ENCODE data around the gene MRPL37. TPM values are rescaled to one million over a fixed set of nuclear protein-coding genes. Genes with fewer than 3 reads are reported as not detected.
A peak's percentile ranks its signal among the peaks of the same experiment; 100 is the strongest.

The MRPL37 gene
- polyA plus RNA-seq, result 30.9 to 31.7 TPM (median 31.0 TPM) in 3 replicates
- 14.8 TPM for polyA plus RNA-seq (2011; ENCODE audit: low read depth)
- polyA plus RNA-seq (2011; cell fraction: cytosol; rRNA removed), result 23.6 and 33.6 TPM in 2 replicates
- 11.9 and 19.0 TPM in 2 replicates for polyA plus RNA-seq (2011; cell fraction: nucleus; rRNA removed)
- 82.8 and 94.6 TPM in 2 replicates for polyA plus RNA-seq (2012; ENCODE audit: low replicate concordance)
- polyA minus RNA-seq, result 24.4 to 43.2 TPM (median 24.8 TPM) in 3 replicates
- 18.8 TPM for polyA minus RNA-seq (2011; cell fraction: cytosol; rRNA and poly(A)+ RNA removed)
- polyA minus RNA-seq (2011; cell fraction: nucleus; rRNA and poly(A)+ RNA removed), result 5.7 and 5.8 TPM in 2 replicates

DNA sequence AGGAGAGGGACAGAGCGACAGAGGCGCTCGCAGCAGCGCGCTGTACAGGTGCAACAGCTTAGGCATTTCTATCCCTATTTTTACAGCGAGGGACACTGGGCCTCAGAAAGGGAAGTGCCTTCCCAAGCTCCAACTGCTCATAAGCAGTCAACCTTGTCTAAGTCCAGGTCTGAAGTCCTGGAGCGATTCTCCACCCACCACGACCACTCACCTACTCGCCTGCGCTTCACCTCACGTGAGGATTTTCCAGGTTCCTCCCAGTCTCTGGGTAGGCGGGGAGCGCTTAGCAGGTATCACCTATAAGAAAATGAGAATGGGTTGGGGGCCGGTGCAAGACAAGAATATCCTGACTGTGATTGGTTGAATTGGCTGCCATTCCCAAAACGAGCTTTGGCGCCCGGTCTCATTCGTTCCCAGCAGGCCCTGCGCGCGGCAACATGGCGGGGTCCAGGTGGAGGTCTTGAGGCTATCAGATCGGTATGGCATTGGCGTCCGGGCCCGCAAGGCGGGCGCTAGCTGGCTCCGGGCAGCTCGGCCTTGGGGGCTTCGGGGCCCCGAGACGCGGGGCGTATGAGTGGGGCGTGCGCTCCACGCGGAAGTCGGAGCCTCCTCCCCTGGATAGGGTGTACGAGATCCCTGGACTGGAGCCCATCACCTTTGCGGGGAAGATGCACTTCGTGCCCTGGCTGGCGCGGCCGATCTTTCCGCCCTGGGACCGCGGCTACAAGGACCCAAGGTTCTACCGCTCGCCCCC is at the start of gene MRPL37, which contains the start of gene CYB5RL:
Gene MRPL37, plus strand, starts transcription at position 403 of the 754 bp plus-strand sequence. Its CDS starts 77 bp downstream, at position 480.
Gene CYB5RL, minus strand, starts transcription at position 266 of the 754 bp plus-strand sequence. CDS start 4,414 bp downstream, outside the sequence.
- Histone ChIP-seq H4K20me1 (ENCODE audit: control insufficient read depth, extremely low read depth, insufficient read depth, low read length) (peaks cover 4% of the 10 kb centered on the region), H2AFZ (ENCODE audit: control insufficient read depth, low read length) (peak within 1 kb of the TSS; percentile 99), H3K79me2 (ENCODE audit: control insufficient read depth, insufficient read depth, low read length) (peaks cover 37% of the 10 kb centered on the region), H3K27me3 (ENCODE audit: control insufficient read depth, extremely low read depth, insufficient read depth, low read length) (no peaks in the 10 kb centered on the region), H3K4me3 (ENCODE audit: control insufficient read depth in 2 of 3, extremely low read depth in 1 of 3, insufficient read depth in 2 of 3, low read depth in 1 of 3, low read length in 3 of 3) (peak within 1 kb of the TSS; percentile 77 to 98 (median 78)), H3K9ac (ENCODE audit: control insufficient read depth, extremely low read depth, insufficient read depth, low read length) (peak within 1 kb of the TSS; percentile 88), H3K4me1 (ENCODE audit: control insufficient read depth, extremely low read depth, insufficient read depth, low read length) (peaks cover 17% of the 10 kb centered on the region), H3K9me1 (ENCODE audit: control insufficient read depth, extremely low read depth, insufficient read depth, low read length) (no peaks in the 10 kb centered on the region), H3K27ac (ENCODE audit: control insufficient read depth, insufficient read depth, low read length) (peak within 1 kb of the TSS; percentile 76), H3K4me2 (ENCODE audit: control insufficient read depth, extremely low read depth, insufficient read depth, low read depth, low read length) (peak within 1 kb of the TSS; percentile 98), H3K36me3 (ENCODE audit: control insufficient read depth in 2 of 2, extremely low read depth in 1 of 2, insufficient read depth in 2 of 2, low read length in 2 of 2) (peaks cover under 1 to 7% of the 10 kb centered on the region in 2 experiments), H3K9me3 (ENCODE audit: control insufficient read depth, low read depth, low read length) (no peaks in the 10 kb centered on the region)
- dilution Hi-C loops (cut with MboI; ENCODE audit: extremely low pct_ligation_motif_present, low sequenced_read_pairs), result no loop called here
- TF ChIP-seq, protein P1, sequence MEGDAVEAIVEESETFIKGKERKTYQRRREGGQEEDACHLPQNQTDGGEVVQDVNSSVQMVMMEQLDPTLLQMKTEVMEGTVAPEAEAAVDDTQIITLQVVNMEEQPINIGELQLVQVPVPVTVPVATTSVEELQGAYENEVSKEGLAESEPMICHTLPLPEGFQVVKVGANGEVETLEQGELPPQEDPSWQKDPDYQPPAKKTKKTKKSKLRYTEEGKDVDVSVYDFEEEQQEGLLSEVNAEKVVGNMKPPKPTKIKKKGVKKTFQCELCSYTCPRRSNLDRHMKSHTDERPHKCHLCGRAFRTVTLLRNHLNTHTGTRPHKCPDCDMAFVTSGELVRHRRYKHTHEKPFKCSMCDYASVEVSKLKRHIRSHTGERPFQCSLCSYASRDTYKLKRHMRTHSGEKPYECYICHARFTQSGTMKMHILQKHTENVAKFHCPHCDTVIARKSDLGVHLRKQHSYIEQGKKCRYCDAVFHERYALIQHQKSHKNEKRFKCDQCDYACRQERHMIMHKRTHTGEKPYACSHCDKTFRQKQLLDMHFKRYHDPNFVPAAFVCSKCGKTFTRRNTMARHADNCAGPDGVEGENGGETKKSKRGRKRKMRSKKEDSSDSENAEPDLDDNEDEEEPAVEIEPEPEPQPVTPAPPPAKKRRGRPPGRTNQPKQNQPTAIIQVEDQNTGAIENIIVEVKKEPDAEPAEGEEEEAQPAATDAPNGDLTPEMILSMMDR (optimal IDR thresholded peaks at IDR 0.05 in 1 of 3, IDR thresholded peaks at IDR 0.05 in 1 of 3, conservative IDR thresholded peaks at IDR 0.05 in 1 of 3; ENCODE audit: extremely low read depth in 1 of 3, insufficient read depth in 2 of 3, low read length in 3 of 3), result no peak
- no peak for TF ChIP-seq EZH2 (IDR thresholded peaks at IDR 0.05; ENCODE audit: low read length)
- peak; percentile 84 for DNase-seq (ENCODE audit: low read depth, low spot score)
- FAIRE-seq, result peak; percentile 77

- Histone ChIP-seq H3K27me3 (ENCODE audit: control insufficient read depth, extremely low read depth, insufficient read depth, low read length) (no peaks in the 10 kb centered on the region), H3K4me3 (ENCODE audit: control insufficient read depth in 2 of 3, extremely low read depth in 1 of 3, insufficient read depth in 2 of 3, low read depth in 1 of 3, low read length in 3 of 3) (no peak overlapping the region), H3K36me3 (ENCODE audit: control insufficient read depth in 2 of 2, extremely low read depth in 1 of 2, insufficient read depth in 2 of 2, low read length in 2 of 2) (no peaks in the 10 kb centered on the region), H3K79me2 (ENCODE audit: control insufficient read depth, insufficient read depth, low read length) (no peaks in the 10 kb centered on the region), H3K9ac (ENCODE audit: control insufficient read depth, extremely low read depth, insufficient read depth, low read length) (no peak overlapping the region), H3K4me1 (ENCODE audit: control insufficient read depth, extremely low read depth, insufficient read depth, low read length) (peaks cover 5% of the 10 kb centered on the region), H3K9me3 (ENCODE audit: control insufficient read depth, low read depth, low read length) (no peaks in the 10 kb centered on the region), H3K4me2 (ENCODE audit: control insufficient read depth, extremely low read depth, insufficient read depth, low read depth, low read length) (no peak overlapping the region), H3K27ac (ENCODE audit: control insufficient read depth, insufficient read depth, low read length) (no peak overlapping the region), H4K20me1 (ENCODE audit: control insufficient read depth, extremely low read depth, insufficient read depth, low read length) (no peaks in the 10 kb centered on the region), H3K9me1 (ENCODE audit: control insufficient read depth, extremely low read depth, insufficient read depth, low read length) (no peaks in the 10 kb centered on the region), H2AFZ (ENCODE audit: control insufficient read depth, low read length) (no peak overlapping the region)
- dilution Hi-C loops (cut with MboI; ENCODE audit: extremely low pct_ligation_motif_present, low sequenced_read_pairs), result no loop called here
- TF ChIP-seq, protein P1 (optimal IDR thresholded peaks at IDR 0.05 in 1 of 3, IDR thresholded peaks at IDR 0.05 in 1 of 3, conservative IDR thresholded peaks at IDR 0.05 in 1 of 3; ENCODE audit: extremely low read depth in 1 of 3, insufficient read depth in 2 of 3, low read length in 3 of 3), result no peak
- TF ChIP-seq EZH2 (IDR thresholded peaks at IDR 0.05; ENCODE audit: low read length), result no peak
- FAIRE-seq (no peak), DNase-seq (ENCODE audit: low read depth, low spot score) (no peak)
Measured at GRCh38 chr1:54151013-54151412, 49.0 kb upstream of the MRPL37 start.

All from keratinocyte (primary cell).